HG03354 (cell line): ENCODE measurements around the gene LHFPL6.

ENCODE experiments used
- ATAC-seq: cut with Tn5 transposase; IDR thresholded peaks from one replicate; pipeline ENCODE4 v1.9.1; 2021; ENCODE audit warnings: mild to moderate bottlenecking; ENCODE audit not compliant: unreplicated experiment, poor library complexity, severe bottlenecking

LHFPL6 gene

DNA sequence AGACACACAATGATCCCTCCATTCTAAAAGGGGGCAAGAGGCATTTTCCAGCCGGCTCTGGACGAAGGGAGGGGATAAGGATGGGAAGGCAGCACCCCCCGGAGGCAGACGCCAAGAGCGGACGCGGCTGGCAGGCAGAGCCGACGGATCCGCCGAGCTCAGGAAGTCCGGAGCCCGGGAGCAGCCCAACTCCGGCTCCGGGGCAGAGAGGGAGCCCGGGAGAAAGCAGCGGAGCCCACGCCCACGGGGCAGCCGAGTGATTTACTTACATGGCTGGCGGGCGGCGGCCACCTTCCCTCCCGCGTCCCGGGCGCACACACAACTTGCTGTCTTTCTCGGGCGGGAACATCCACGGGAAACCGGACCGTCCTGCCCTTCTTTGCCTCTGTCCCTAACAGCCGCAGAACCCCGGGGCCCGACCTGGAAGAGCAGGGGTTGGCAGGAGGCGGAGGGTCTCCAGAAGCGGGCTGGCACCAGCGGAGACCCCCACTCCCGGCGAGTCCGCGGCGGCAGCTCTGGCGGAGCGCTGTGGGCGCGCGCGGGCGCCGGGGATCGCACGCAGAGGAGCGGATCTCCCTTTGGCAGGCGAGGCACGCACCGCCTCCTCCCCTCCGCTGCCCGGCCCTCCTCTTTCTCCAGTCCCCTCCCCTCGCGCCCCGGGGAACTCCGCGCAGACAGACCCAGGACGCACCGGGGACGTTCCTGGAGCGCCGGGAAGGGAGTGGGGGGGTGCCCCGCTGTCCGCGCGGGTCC is at the start of gene LHFPL6:
TSS of gene LHFPL6 (minus strand) at position 580 of the 753 bp plus-strand sequence.
- ATAC-seq, result peak; percentile 95

DNA sequence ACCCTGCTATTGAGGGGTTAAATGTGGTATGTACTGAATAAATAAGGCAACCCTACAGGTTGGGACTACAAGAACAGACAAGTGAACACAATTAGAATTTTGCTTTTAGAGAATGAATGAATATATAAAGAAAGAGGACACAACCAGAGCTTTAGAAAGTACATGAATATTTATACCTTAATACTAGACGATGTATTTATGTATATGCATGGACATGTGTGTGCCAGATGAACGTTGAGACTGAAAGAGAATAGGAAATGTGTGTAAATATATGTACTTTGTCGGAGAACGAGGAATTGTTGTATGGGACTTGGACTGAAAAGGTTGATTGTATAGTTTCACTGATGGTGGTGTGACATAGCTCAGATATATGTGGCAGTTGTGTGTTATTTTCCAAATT is 43.1 kb upstream of the LHFPL6 start:
- no peak for ATAC-seq

GRCh38 chr13:39641645-39642044 is 38.7 kb upstream of the LHFPL6 start:
- no peak for ATAC-seq

GRCh38 chr13:39637890-39638289 is 34.9 kb upstream of the LHFPL6 start:
- ATAC-seq, result no peak

- ATAC-seq, result no peak
Measured at GRCh38 chr13:39635564-39635963, 32.6 kb upstream of the LHFPL6 start.

GRCh38 chr13:39632994-39633393 is 30.0 kb upstream of the LHFPL6 start:
- no peak for ATAC-seq

GRCh38 chr13:39631307-39631706 is 28.3 kb upstream of the LHFPL6 start:
- no peak for ATAC-seq

DNA sequence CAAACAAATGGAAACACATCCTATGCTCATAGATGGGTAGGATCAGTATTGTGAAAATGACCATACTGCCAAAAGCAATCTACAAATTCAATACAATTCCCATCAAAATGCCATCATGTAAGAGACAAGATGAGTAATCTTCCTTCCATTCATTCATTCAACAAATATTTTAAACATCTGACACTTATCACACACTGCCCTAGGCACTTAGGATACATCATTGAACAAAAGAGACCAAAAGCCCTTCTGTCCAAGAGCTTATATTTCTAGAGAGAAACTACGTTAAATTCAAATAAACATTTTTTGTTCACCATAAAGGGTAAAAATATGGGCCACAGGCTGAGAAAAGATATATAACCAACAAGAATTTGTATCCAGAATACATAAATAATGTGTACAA is 20.5 kb upstream of the LHFPL6 start:
- no peak for ATAC-seq

DNA sequence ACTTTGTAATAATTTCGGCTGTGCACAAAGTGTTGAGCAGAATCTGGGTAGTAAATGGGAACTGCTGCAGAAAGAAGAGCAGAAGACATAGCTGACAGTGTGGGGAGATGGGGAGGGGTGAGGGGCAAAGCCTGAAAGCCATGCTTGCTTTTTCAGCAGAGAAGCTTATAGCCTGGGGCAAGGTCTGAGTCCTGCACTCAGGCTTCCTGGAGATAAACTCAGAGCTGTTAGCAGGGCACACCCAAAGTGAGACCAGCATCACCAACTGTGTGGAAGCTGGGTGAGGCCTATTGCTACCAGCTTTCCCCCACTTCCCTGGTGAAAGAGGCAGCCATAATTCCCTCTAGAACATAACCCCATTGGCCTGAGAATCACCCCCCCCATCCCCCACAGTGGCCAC is 15.6 kb upstream of the LHFPL6 start:
- ATAC-seq, result no peak

GRCh38 chr13:39616087-39616694 is 13.2 kb upstream of the LHFPL6 start:
- ATAC-seq, result peak; percentile 76

GRCh38 chr13:39612023-39612637 is 9.1 kb upstream of the LHFPL6 start:
- peak; percentile 62 for ATAC-seq

DNA sequence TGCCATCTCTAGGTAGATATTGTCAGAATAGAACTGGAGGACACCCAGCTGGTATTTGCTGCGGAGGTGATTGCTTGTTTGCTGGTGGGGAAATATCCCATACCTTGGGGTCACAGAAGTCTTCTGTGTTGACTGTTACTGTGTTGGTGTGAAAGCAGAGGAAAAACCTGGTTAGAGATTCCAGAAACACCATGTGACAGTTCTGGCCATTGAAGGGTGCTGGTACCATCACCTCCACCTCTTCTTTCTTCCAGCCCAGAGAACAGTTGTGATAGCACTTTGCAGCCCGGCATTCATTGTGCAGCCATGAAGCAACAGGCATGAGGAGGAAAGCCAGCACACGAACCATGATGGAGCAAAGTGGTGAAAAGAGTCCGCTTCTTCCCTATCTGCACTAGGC is 4.9 kb upstream of the LHFPL6 start:
- ATAC-seq, result no peak

DNA sequence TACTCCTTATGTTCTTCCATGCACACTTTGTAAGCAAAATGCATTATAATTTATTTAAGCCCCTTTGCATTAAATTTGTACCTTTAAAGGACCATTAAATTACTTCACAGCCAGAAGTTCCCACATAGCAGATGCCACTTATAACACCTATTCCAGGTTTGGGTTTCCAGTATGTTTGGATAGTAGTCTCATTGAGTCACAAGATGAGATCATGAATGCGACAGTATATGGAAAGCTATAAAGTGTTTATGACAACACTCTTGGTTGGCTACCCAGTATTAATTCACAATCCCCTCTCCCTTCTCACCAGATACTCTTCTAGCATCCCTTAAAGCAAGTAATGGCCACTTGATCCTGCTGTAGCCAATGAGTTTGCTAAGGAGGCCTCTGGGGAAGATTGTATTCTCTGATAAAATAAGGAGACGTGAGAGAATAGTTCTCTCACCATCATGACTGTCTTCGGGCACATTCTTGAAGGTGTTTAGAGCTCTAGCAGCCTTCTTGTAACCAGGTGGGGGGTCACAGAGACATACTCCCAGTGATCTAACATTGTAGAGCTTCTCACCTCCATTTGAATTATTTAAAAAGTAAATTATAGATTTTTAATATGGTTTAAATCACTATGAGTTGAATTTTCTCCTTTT is 2.8 kb upstream of the LHFPL6 start:
- no peak for ATAC-seq

DNA sequence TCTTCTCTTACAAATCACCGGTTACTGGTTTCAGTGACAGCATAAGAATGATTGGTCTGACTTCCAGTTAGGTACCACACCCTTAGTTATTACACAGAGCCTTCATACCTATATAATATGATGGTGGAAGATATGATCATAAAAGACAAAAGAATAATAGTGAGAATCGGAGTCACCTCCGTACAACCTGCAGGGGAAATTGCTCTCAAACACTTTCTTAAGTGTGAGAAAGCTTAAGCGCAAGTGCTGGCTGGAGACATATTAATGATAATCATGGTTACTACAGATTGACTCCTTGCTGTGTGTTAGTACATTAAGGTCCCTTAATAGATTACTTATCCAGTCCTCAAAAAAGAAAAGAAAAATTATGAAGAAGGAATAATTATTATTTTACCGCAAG is 1.8 kb upstream of the LHFPL6 start:
- ATAC-seq, result no peak

DNA sequence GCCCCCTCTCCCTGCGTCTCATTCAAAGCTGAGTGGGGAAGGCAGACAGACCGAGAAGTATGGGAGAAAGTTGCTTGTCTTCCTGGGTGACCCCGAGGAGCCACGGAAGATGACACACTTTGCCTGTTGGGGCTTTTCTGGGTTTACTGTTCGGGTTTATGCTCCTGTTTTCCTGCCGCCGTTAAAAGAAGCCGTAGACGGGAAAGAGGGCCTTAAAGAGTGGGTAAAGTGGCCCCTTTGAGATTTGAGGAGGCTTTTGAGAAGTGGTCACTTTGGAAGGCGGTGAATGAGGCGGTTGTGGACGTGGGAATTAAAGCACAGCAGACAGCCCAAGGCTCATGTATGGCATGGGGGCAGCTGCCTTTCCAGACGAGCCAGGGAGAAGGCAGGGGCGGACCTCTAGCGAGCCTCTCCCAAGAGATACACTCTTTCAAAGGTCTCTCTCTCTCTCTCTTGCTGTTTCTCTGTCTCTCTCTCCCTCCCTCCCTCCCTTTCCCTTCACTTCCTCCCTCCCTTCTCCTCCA is 493 bp upstream of the LHFPL6 start:
- ATAC-seq, result peak; percentile 26

GRCh38 chr13:39602277-39602613 is 748 bp downstream of the LHFPL6 start:
- ATAC-seq, result peak; percentile 37

DNA sequence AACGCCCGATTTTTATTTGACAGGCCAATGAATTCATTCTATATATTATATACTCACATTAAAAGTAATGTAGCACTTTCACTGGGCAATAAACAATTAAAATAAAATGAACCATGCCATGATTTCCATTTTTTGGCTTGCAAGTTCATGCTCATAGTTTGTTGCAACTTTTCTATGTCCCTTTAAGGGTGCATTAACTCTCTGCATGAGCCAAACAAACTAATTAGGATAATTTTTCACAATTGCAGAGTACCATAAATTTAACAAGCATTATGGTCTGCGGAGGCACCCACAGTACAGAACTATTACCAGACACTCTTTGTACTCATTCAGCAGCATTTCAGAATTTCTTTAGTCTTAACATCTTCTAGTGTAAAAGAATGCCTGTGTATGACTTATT is 1.4 kb downstream of the LHFPL6 start:
- ATAC-seq, result no peak

DNA sequence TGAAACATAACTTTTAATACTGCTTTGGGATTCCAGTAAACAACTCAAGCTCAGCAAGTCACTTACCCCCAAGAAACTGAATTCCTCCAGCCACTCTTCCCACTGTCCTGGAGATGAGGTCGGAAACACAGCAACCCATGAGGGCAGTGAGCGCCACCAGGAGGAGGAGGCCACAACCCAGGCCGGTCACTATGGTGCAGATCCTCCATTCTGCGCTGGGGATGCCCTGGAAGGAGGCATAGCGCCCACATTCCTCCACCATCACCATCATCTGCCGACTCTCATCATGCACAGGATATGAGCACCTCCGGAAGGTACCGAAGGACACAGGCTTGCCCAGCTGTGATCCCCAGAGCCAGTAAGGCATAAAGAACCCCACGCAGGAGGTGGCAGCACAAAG is 2.2 kb downstream of the LHFPL6 start:
- ATAC-seq, result no peak

- no peak for ATAC-seq
Measured at GRCh38 chr13:39599842-39600241, 3.2 kb downstream of the LHFPL6 start.

GRCh38 chr13:39599012-39599411 is 4.0 kb downstream of the LHFPL6 start:
- ATAC-seq, result no peak

DNA sequence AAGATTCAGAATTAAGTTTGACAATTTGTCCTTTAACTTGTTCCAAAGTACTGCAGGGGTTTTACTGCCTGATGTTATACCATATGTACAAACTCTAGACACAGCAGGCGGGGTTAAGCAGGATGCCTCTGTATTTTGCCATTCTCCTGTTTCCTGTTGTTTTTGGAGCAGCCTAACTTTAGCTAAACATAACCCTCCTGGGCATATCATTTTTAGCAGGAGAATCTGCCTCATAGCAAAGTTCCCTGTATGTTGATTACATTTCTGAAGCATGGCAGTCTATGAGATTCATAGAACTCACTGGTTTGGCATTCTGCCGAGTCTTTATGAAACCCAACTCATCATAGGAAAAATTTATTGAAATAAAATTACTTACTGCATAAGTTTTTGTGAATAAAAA is 5.2 kb downstream of the LHFPL6 start:
- no peak for ATAC-seq
